ENCODE results near the gene TCTN3.
"Not testable (repeated sequence)": the region's sequence is repeated elsewhere in the genome, so short reads cannot be mapped to it uniquely, and the experiment has no call there.

TCTN3 gene, protein sequence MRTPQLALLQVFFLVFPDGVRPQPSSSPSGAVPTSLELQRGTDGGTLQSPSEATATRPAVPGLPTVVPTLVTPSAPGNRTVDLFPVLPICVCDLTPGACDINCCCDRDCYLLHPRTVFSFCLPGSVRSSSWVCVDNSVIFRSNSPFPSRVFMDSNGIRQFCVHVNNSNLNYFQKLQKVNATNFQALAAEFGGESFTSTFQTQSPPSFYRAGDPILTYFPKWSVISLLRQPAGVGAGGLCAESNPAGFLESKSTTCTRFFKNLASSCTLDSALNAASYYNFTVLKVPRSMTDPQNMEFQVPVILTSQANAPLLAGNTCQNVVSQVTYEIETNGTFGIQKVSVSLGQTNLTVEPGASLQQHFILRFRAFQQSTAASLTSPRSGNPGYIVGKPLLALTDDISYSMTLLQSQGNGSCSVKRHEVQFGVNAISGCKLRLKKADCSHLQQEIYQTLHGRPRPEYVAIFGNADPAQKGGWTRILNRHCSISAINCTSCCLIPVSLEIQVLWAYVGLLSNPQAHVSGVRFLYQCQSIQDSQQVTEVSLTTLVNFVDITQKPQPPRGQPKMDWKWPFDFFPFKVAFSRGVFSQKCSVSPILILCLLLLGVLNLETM

DNA sequence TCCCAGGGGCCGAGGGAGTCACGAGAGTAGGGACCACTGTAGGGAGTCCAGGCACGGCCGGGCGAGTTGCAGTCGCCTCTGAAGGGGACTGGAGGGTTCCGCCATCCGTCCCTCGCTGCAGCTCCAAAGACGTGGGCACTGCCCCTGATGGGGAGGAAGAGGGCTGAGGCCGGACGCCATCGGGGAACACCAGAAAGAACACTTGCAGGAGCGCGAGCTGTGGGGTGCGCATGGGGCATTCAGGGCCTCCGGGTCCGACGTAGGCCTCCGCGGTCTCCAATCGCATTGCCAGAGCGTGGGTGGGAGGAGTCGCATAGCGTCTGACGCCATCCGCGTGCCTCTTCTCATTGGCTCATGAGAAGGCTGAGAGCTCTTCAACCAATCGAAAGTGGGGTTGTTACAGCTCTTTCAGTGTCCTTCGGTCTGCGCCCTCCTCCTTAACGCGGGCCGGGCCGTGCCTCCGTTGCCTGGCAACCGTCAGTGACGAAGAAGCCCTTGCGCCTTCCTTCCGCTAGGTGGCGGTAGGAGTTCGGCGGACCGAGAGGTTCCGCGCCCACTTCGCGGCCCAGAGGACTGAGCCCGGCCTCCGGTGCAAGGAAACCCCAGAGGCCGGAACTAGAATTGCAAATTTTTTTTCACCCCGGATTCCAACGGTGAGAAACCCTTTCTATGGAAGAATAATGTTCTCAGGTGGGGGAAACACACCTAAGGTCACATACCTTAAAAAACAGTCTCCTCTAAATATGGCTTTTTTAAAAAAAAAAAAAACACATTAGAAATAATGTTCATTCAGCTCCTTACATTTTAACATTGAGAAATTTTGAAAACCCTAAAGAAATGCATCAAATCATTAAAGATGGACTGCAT is at the start of gene TCTN3:
Gene TCTN3 (minus strand): TSS at position 260 of the 867 bp plus-strand sequence. CDS start 28 bp downstream, at position 232.
- peaks cover 8 to 25% of the 10 kb centered on the region in 2 donors for H3K36me3 ChIP-seq (ENCODE audit: control insufficient read depth in 1 of 2, insufficient read depth in 2 of 2, low read length in 2 of 2)
- peak within 1 kb of the TSS; percentile 89 to 95 for H3K4me3 ChIP-seq (ENCODE audit: low read depth in 1 of 2, low read length in 2 of 2)
- no peaks in the 10 kb centered on the region for H3K27me3 ChIP-seq (ENCODE audit: low read depth, low read length)

DNA sequence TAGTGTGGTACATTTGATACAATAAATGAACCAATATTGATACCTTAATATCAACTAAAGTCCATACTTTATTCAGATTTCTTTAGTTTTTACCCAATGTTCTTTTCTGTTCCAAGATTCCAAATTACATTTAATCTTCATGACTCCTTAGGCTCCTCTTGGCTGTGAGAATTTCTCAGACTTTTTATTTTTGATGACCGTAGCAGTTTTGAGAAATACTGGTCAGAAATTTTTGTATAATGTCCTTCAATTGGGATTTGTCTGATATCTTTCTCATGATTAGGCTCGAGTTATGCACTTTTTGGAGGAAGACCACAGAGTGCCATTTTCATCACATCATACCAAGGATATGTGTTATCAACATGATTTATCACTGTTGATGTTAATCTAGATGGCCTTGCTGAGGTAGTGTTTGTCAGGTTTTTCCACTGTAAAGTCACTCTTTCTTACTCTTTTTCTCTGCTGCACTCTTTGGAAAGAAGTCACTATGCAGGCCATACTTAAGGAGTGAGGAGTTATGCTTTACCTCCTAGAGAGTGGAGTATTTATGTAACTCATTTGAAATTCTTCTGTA is 49.3 kb upstream of the TCTN3 start:
- no peaks in the 10 kb centered on the region for H3K4me1 ChIP-seq (ENCODE audit: control insufficient read depth in 1 of 2, insufficient read depth in 2 of 2, low read length in 2 of 2)
- H3K27me3 ChIP-seq (ENCODE audit: low read depth, low read length), result no peaks in the 10 kb centered on the region
- no peak overlapping the region for H3K27ac ChIP-seq (ENCODE audit: low read length)
- H3K9me3 ChIP-seq (ENCODE audit: control insufficient read depth in 1 of 2, low read length in 2 of 2), result no peaks in the 10 kb centered on the region
- no peak overlapping the region for H3K4me3 ChIP-seq (ENCODE audit: low read depth in 1 of 2, low read length in 2 of 2)
- H3K36me3 ChIP-seq (ENCODE audit: control insufficient read depth in 1 of 2, insufficient read depth in 2 of 2, low read length in 2 of 2), result no peaks in the 10 kb centered on the region

More for the DNA sequence above, at the start of gene TCTN3:
- H3K9me3 ChIP-seq (ENCODE audit: control insufficient read depth in 1 of 2, low read length in 2 of 2), result no peaks in the 10 kb centered on the region
- H3K4me1 ChIP-seq (ENCODE audit: control insufficient read depth in 1 of 2, insufficient read depth in 2 of 2, low read length in 2 of 2), result peaks cover 8 to 20% of the 10 kb centered on the region in 2 donors
- peak within 1 kb of the TSS; percentile 88 for H3K27ac ChIP-seq (ENCODE audit: low read length)

DNA sequence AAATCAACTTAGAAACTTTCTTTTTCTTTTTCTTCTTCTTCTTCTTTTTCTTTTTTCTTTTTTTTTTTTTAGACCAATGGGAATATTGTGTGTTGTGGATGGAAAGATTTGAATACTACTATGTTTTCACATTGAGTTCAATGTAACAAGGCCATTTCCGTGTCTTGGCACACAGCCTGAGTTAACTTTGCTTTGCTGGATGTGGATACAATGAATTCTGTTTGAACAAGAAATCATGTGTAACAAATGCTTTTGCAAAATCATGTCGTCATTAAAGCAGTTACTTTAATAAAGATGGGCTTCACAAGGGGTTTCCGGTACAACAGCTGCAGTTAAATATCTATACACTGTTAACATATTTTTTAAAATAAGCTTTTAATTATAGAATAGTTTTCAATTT is 48.8 kb upstream of the TCTN3 start:
- no peaks in the 10 kb centered on the region for H3K27me3 ChIP-seq (ENCODE audit: low read depth, low read length)
- no peaks in the 10 kb centered on the region for H3K4me1 ChIP-seq (ENCODE audit: control insufficient read depth in 1 of 2, insufficient read depth in 2 of 2, low read length in 2 of 2)
- H3K36me3 ChIP-seq (ENCODE audit: control insufficient read depth in 1 of 2, insufficient read depth in 2 of 2, low read length in 2 of 2), result no peaks in the 10 kb centered on the region
- peak overlapping the region; percentile 61 for H3K27ac ChIP-seq (ENCODE audit: low read length)
- no peaks in the 10 kb centered on the region for H3K9me3 ChIP-seq (ENCODE audit: control insufficient read depth in 1 of 2, low read length in 2 of 2)
- no peak overlapping the region for H3K4me3 ChIP-seq (ENCODE audit: low read depth in 1 of 2, low read length in 2 of 2)

DNA sequence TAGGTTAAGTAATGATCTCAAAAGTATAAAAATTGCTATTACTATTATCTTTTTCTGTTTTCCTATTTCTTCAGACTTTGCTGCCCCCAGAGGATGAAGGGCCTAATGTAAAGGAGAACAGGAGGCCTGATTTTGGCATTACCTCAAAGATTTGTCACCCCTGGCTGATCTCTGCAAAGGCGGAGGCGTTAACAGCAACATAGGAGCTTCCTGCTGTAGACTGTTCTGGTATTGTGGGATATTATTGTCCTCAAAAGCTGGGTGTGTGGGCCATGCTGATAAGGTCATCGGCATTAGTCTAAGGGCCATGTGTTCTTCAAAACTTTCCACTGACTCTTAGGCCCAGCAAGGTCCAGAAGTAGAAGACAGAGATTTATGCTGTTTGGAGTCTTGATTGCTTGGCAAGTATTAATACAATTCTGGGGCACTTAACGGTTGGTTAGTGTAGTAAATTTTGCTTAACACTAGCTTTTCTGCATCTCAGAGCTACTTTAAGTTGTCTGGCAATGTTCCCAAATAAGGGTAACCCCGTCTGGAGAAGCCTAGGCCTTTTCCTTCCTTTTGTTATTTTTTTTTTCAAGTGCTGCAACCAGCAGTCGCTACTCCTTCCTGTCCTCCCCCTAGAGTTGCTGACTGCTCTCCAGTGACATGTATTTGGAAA is 48.2 kb upstream of the TCTN3 start:
- H3K9me3 ChIP-seq (ENCODE audit: control insufficient read depth in 1 of 2, low read length in 2 of 2), result no peaks in the 10 kb centered on the region
- no peaks in the 10 kb centered on the region for H3K36me3 ChIP-seq (ENCODE audit: control insufficient read depth in 1 of 2, insufficient read depth in 2 of 2, low read length in 2 of 2)
- H3K27me3 ChIP-seq (ENCODE audit: low read depth, low read length), result no peaks in the 10 kb centered on the region
- no peaks in the 10 kb centered on the region for H3K4me1 ChIP-seq (ENCODE audit: control insufficient read depth in 1 of 2, insufficient read depth in 2 of 2, low read length in 2 of 2)
- no peak overlapping the region for H3K4me3 ChIP-seq (ENCODE audit: low read depth in 1 of 2, low read length in 2 of 2)
- H3K27ac ChIP-seq (ENCODE audit: low read length), result peak overlapping the region; percentile 61

DNA sequence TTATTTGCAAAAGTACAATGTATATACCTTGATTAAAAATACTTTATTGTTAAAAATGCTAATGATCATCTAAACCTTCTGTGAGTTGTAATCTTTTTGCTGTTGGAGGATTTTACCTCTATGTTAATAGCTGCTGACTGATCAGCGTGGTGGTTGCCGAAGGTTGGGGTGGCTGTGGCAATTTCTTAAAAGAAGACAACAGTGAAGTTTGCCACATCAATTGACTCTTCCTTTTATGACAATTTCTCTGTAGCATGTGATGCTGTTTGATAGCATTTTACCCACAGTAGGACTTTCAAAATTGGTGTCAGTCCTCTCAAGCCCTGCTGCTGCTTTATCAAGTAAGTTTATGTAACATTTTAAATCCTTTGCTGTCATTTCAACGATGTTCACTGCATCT is 45.3 kb upstream of the TCTN3 start:
- Histone ChIP-seq H3K27ac (ENCODE audit: low read length) (no peak overlapping the region), H3K9me3 (ENCODE audit: control insufficient read depth in 1 of 2, low read length in 2 of 2) (peaks cover 0 to under 1% of the 10 kb centered on the region in 2 donors), H3K27me3 (ENCODE audit: low read depth, low read length) (no peaks in the 10 kb centered on the region), H3K36me3 (ENCODE audit: control insufficient read depth in 1 of 2, insufficient read depth in 2 of 2, low read length in 2 of 2) (no peaks in the 10 kb centered on the region), H3K4me3 (ENCODE audit: low read depth in 1 of 2, low read length in 2 of 2) (no peak overlapping the region), H3K4me1 (ENCODE audit: control insufficient read depth in 1 of 2, insufficient read depth in 2 of 2, low read length in 2 of 2) (no peaks in the 10 kb centered on the region)

DNA sequence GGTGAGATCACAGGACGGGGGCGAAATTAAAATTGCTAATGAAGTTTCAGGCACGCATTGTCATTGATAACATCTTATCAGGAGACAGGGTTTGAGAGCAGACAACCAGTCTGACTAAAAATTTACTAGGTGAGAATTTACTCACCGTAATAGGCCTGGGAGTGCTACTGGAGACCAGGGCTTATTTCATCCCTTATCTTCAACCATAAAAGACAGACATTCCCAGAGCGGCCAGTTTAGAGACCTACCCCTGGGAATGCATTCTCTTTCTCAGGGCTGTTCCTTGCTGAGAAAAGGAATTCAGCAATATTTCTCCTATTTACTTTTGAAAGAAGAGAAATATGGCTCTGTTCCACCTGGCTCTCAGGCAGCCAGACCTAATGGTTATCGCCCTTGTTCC is 39.2 kb upstream of the TCTN3 start:
- H3K4me1 ChIP-seq (ENCODE audit: control insufficient read depth in 1 of 2, insufficient read depth in 2 of 2, low read length in 2 of 2); H3K27me3 ChIP-seq (ENCODE audit: low read depth, low read length); H3K9me3 ChIP-seq (ENCODE audit: control insufficient read depth in 1 of 2, low read length in 2 of 2); H3K4me3 ChIP-seq (ENCODE audit: low read depth in 1 of 2, low read length in 2 of 2); H3K27ac ChIP-seq (ENCODE audit: low read length); H3K36me3 ChIP-seq (ENCODE audit: control insufficient read depth in 1 of 2, insufficient read depth in 2 of 2, low read length in 2 of 2): not testable (repeated sequence)

DNA sequence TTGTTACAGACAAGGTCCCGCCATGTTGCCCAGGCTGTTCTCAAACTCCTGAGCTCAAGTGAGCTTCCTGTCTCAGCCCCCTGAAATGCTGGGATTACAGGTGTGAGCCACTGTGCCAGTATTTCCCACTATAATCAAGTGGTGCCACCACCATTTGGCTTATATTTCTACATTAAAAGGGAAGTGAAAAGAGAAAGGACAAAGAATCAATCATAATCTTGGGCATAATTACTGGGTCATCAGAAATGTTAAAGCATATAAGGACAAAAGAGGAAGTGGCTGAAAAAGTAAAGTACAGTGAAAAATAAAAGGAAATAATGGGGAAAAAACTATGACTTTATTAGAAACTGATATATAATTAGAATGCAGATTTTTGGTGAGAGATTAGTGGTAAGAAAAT is 36.5 kb upstream of the TCTN3 start:
- no peaks in the 10 kb centered on the region for H3K27me3 ChIP-seq (ENCODE audit: low read depth, low read length)
- H3K36me3 ChIP-seq (ENCODE audit: control insufficient read depth in 1 of 2, insufficient read depth in 2 of 2, low read length in 2 of 2), result no peaks in the 10 kb centered on the region
- H3K4me1 ChIP-seq (ENCODE audit: control insufficient read depth in 1 of 2, insufficient read depth in 2 of 2, low read length in 2 of 2), result peaks cover 4 to 5% of the 10 kb centered on the region in 2 donors
- peaks cover 0 to 4% of the 10 kb centered on the region in 2 donors for H3K9me3 ChIP-seq (ENCODE audit: control insufficient read depth in 1 of 2, low read length in 2 of 2)
- H3K4me3 ChIP-seq (ENCODE audit: low read depth in 1 of 2, low read length in 2 of 2), result no peak overlapping the region
- no peak overlapping the region for H3K27ac ChIP-seq (ENCODE audit: low read length)

DNA sequence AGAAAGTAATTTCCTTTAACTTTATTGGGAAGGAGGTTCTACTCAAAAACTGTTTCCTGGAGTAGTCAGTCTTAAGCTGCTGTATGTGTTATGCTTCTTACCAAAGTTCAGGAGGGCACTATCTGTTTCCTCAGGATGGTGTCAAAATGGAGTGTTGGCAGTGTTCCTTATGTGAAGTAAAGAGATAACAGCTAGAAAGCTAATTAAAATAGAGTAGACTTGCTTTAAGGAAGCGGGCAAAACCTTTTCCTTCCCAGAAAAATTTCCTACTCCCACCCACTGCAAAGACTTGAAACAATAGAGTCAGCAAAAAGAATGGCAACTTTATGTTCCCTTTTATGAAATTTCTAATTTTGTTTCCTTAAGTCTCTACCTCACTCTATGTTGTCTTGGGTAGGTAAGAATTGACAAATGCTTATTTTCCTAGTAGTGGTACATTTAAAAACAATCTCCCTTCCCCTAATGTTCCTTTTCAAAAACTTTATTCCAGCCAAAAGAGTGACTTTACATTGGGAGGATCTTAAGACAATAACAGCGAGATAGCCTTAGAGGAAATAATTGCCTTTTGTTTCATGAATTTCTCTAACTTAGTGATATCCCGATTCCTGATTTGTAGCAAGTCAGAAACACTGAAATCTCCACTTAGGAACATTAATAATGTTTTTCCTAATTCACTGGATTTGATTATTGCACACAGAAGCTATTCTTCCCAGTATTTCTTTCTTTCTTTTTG is 35.8 kb upstream of the TCTN3 start:
- Histone ChIP-seq H3K9me3 (ENCODE audit: control insufficient read depth in 1 of 2, low read length in 2 of 2) (peaks cover 0 to 4% of the 10 kb centered on the region in 2 donors), H3K4me3 (ENCODE audit: low read depth in 1 of 2, low read length in 2 of 2) (no peak overlapping the region), H3K36me3 (ENCODE audit: control insufficient read depth in 1 of 2, insufficient read depth in 2 of 2, low read length in 2 of 2) (no peaks in the 10 kb centered on the region), H3K27me3 (ENCODE audit: low read depth, low read length) (no peaks in the 10 kb centered on the region), H3K4me1 (ENCODE audit: control insufficient read depth in 1 of 2, insufficient read depth in 2 of 2, low read length in 2 of 2) (peaks cover 4 to 5% of the 10 kb centered on the region in 2 donors), H3K27ac (ENCODE audit: low read length) (no peak overlapping the region)

DNA sequence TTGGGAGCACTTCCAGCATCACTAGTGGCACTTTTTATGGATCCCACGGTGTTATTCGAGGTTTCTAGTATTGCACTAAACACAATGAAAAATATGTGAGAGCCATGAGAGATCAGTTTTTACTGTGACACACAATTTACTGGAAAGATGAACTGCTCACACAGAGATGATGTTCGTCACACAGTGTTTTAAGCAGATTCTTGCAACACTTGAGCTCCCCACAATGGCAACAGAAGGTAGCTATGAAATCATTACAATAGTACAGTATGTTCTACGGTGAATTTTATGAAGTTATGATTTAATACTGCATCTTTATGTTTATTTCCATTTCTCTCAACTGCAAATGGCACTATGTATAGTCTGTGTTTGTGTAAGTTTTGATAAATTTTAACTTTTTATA is 34.8 kb upstream of the TCTN3 start:
- peaks cover 4 to 5% of the 10 kb centered on the region in 2 donors for H3K4me1 ChIP-seq (ENCODE audit: control insufficient read depth in 1 of 2, insufficient read depth in 2 of 2, low read length in 2 of 2)
- no peak overlapping the region for H3K27ac ChIP-seq (ENCODE audit: low read length)
- H3K27me3 ChIP-seq (ENCODE audit: low read depth, low read length), result no peaks in the 10 kb centered on the region
- no peaks in the 10 kb centered on the region for H3K9me3 ChIP-seq (ENCODE audit: control insufficient read depth in 1 of 2, low read length in 2 of 2)
- no peak overlapping the region for H3K4me3 ChIP-seq (ENCODE audit: low read depth in 1 of 2, low read length in 2 of 2)
- no peaks in the 10 kb centered on the region for H3K36me3 ChIP-seq (ENCODE audit: control insufficient read depth in 1 of 2, insufficient read depth in 2 of 2, low read length in 2 of 2)

DNA sequence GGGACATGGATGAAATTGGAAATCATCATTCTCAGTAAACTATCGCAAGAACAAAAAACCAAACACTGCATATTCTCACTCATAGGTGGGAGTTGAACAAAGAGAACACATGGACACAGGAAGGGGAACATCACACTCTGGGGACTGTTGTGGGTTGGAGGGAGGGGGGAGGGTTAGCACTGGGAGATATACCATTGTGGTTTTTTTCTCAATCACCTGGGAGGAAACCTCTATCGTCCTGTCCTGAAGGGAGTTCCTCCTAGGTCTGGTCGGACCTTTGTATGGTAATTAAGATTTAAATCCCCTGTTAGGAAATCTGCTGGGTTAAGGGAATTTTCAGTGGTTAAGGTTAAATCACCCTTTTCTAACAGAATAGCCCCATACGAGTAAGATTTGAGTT is 28.8 kb upstream of the TCTN3 start:
- H3K27ac ChIP-seq (ENCODE audit: low read length); H3K36me3 ChIP-seq (ENCODE audit: control insufficient read depth in 1 of 2, insufficient read depth in 2 of 2, low read length in 2 of 2); H3K4me3 ChIP-seq (ENCODE audit: low read depth in 1 of 2, low read length in 2 of 2); H3K4me1 ChIP-seq (ENCODE audit: control insufficient read depth in 1 of 2, insufficient read depth in 2 of 2, low read length in 2 of 2); H3K27me3 ChIP-seq (ENCODE audit: low read depth, low read length); H3K9me3 ChIP-seq (ENCODE audit: control insufficient read depth in 1 of 2, low read length in 2 of 2): not testable (repeated sequence)
